IPS-11a (cell line): ENCODE data around the gene GPAT3.
"Not testable (repeated sequence)": the region's sequence is repeated elsewhere in the genome, so short reads cannot be mapped to it uniquely, and the experiment has no call there.

Experiments used
- H3K4me3 ChIP-seq: one replicate; pipeline ENCODE4 v1.5.1; 2013; ENCODE audit warnings: low read depth, low read length, control low read depth

GPAT3 gene

DNA sequence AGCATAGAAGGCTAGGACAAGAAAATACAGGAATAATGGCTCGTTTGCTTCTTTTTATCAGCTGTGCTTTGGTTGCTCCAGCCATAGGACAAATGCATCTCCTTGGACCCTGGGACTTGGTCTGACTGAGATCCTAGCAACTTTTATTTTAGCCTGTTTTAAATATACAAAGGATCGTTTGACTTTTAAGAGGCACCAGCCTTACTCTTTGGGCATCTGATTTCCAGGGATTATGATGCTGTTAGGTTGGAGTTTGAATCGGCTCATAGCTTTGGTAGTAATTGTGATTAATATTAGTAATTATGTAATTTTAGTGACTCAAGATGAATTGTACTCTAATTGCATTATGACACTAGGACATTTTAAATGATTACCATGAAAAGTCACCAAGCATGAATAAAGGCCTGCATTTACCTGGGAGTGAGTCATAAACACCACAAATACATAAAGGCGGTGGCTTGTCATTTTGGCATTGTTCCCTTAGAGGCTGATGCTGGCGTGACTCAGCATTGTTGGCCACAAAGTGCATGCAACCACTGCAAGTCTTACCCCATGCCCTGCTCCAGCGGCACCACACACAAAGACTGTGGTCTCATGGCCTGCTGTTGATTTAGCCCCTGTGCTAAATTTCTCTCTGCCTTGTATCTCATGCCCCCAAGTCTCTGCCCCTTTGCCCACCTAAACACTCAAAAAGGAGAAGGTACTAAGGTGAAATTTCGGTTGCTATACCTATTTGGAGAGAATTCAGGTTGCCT lies 12.4 kb downstream of the GPAT3 start:
- no peak overlapping the region for H3K4me3 ChIP-seq

DNA sequence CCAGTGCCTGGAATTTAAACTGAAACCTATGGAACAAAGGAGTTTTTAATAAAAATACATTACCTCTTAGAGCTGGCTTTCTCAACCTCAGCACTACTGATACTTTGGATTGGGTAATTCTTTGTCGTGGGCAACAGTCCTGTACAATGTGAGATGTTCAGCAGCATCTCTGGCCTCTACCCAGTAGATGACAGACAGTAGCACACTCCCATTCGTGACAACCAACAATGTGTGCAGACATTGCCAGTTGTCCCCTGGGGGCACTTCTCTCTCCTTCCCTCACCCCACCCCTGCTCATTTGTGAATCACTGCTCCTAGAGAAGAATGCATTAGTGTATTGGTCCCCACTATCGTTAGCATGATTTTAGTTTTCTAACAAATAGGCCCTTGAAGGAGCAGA lies 16.2 kb downstream of the GPAT3 start:
- no peak overlapping the region for H3K4me3 ChIP-seq

DNA sequence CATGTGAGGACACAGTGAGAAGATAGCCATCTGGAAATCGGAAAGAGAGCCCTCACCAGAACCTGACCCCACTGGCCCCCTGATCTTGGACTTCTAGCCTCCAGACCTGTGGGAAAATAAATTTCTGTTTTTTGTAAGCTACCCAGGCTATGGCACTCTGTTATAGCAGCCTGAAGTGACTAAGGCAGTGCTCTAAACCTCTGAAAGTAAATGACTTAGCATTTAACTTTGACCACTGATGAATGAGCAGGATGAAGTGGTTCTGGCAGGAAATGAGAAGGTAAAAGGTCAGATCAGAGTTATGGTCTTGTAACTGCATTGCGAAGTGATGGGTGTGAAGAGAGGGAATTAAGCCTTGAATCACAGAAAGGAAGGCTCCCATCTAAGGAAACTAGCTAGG lies 17.0 kb downstream of the GPAT3 start:
- no peak overlapping the region for H3K4me3 ChIP-seq

DNA sequence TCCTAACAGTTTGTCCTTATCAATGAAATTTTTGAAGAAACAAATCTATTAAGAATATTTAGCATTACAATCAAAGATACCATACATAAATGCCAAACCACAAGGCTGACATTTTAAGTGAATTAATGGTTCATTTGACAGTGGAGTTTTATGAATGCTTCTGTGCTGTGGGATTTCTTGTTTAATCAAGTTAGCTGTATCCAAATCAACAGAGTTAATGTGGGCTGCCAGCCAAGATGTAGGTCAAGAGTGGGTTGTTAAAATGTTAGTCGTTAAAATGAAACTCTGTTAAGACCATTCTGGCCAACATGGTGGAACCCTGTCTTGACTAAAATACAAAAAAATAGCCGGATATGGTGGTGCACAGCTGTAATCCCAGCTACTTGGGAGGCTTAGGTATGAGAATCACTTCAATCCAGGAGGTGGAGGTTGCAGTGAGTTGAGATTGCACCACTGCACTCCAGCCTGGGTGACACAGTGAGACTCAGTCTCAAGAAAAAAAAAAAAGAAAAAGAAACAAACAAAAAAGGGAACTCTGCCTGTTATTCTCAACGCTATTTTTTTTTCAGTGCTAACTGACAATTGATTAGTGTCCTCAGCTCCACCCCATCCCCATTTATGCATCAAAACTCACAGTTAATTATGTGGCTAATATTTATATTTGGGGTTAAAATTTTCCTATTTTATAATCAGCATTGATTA lies 20.2 kb downstream of the GPAT3 start:
- H3K4me3 ChIP-seq: no peak overlapping the region

DNA sequence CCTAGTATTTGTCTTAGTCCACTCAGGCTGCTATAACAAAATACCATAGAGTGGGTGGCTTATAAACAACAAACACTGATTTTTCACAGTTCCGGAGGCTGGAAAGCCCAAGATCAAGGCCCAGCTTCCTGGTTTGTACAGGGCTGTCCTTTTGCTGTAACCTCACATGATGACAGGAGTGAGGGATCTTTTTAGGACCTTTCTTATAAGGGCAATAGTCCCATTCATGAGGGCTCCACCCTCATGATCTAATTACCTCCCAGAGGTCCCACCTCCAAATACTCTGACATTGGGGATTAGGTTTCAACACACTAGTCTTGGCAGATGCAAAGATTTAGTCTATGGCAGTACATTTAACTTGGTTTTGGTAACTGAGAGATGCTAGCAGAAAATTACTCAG lies 20.9 kb downstream of the GPAT3 start:
- no peak overlapping the region for H3K4me3 ChIP-seq

DNA sequence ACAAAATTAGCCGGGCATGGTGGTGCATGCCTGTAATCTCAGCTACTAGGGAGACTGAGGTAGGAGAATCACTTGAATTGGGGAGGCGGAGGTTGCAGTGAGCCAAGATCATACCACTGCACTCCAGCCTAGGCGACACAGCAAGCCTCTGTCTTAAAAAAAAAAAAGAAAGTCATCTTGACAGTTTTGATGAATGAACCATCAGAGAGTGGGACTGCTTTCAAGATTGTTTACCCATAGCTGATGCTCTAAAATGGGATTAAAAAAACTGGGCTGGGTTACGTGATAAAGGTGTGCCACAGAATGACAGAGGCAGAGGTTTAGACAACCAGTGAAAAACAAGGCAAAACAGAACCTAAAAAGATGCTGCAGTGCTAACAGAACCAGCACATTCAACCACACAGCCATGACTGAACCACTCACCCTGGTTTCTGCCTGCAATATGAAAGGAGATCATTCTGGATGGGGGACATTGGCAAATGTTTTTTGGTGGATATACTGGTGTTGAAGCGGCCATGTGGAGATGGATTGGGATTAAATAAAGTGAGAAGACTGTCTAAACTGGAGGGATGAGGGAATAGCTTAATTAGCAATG lies 22.2 kb downstream of the GPAT3 start:
- no peak overlapping the region for H3K4me3 ChIP-seq

DNA sequence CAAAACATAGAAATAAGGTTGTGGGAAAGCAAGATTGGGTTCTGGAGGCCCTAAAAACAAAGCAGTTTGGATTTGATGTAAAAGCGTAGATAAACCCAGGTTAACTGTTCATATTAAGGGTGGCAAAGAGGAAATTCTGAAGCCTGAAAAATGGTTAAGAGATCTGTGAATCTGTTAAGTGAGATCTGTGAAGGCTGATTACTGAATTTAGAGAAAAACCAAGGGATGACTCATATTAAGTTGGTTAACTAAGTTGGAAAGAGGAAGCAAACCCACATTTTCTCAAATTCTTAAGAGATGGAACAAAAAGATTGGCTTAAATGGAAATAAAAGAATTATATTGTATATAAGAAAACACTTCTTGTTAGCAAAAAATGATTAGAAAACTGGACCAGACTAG lies 22.8 kb downstream of the GPAT3 start:
- no peak overlapping the region for H3K4me3 ChIP-seq

DNA sequence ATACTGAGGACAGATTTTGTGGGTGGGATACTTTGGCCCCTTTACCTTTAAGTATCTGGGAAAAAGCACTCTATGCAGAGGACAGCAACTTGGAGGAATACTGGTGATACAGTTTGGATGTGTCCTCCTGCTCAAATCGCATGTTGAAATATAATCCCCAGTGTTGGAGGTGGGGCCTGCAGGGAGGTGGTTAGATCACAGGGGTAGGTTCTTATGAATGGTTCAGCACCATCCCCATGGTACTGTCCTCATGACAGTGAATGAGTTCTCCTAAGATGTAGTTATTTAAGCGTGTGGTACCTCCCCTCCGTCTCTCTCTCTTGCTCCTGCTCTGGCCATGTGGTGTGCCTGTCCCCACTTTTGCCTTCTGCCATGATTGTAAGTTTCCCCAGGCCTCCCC lies 24.6 kb downstream of the GPAT3 start:
- H3K4me3 ChIP-seq: no peak overlapping the region

DNA sequence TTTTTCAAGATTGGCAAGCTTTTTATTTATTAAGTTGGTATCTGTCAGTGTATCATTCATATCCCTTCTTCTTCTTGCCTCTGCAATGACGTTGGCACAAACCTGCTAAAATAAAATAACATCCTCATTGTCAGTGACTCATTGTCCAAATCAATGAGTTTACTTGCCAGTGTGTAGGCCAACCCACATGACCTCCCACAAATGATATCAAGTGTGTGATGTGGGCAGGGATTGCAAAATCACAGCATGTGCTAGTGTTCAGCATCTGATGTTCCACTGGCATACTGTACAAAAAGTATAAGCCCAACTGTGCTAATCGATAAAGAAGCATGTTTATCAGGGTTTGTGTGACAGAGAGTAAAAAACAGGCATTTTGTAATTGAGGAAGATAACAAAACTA lies 25.5 kb downstream of the GPAT3 start:
- no peak overlapping the region for H3K4me3 ChIP-seq

DNA sequence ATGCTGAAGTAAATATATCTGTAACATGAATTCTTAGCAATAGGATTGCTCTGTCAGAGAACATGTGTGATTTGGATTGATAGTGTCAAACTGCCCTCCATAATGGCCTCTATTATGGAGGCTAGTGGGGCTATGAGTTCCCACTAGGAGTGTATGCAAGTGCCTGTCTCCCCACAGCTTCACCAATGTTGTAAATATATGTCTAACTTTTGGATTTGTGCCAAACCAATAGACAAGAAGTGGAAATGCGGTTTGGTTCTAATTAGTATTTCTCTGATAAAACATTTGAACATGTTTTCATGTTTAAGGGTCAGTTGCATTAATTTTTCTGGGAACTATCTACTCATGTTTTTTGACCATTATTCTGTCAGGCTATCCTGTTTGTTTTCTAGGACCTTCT lies 28.1 kb downstream of the GPAT3 start:
- no peak overlapping the region for H3K4me3 ChIP-seq

DNA sequence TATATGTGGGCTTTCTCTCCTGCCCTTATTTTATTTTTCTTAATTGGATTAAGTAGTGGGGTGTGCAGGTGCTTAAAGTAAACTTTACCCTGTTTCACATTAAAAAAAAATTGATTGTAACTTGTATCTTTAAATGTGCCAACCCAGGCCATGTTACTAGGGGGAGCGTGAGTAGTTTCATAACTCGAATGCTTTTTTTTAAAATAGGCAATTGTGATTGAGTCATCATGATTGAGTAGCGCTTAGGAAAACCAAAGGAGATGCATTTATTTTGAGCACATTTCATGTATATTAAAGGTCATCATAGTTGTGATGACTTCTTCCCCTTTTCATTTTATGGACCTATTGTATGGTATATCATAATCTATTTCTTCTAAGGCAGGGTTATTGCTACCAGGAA lies 32.2 kb downstream of the GPAT3 start:
- H3K4me3 ChIP-seq: no peak overlapping the region

DNA sequence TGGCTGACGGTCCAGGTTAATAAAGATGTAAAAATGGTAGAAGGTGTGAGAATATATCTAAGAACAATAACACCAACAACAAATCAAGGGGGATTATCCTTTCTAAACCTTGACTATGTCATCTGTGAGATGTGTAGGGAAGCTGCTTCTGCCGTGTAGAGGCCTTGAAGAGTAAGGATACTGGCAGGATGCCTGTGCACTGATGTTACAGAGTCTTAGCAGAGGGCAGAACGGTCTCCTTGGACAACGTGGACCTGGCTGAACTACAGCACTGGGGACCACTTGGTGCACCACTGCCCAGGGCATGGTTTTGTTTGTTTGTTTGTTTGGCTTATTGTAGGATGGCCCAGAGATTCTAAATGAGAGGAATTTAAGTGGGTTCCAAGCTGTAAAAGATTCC lies 33.5 kb downstream of the GPAT3 start:
- no peak overlapping the region for H3K4me3 ChIP-seq

DNA sequence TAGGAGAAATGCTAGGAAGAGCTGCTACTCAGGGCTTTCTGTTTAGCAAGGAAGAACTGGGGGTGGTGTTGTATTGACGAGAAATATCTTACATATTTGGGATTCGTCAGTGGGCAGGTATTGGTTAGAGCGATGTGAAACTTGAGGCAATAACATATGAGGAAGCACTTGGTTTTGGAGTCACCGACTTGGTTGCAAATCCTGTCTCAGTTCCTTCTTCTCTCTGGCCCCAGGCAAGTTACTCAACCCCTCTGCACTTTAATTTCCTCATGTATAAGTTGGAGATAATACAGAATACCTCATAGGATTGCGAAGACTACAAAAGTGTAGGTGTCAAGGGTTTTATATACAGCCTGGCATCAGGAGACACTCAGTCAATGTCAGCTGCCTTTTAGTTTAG lies 34.1 kb downstream of the GPAT3 start:
- no peak overlapping the region for H3K4me3 ChIP-seq

DNA sequence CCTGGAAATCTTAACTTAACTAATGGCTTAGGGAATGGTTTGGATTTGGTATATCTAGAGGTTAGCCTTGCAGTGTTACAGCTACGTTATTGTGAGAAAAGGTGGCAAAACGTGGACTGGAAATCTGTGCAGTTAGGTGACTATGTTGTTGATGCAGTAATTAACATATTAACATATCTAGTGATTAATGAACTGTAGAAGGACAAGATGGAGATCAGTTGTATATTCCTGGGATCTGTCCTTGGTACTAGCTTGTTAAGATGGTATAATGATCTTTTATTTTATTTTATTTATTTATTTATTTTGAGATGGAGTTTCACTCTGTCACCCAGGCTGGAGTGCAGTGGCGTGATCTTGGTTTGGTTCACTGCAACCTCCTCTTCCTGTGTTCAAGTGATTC lies 36.9 kb downstream of the GPAT3 start:
- no peak overlapping the region for H3K4me3 ChIP-seq

DNA sequence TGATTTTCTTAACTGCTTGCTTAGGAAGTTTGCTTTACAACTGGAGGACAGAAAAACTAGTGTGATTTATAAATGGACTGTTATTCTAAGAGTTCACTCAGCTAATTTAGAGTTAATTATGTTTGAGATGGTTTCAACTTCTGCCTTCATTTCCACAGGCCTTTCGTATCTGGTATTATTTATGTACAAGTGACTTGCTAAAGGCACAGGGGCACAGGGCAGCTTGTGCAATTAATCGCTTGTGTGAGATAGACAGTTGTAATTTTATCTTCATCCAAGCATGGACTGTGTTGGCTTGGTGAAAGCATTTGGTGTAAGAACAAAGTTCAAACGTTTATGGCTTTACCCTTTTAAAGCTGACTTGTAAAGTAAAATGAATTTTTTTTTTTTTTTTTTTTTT lies 38.3 kb downstream of the GPAT3 start:
- H3K4me3 ChIP-seq: no peak overlapping the region

DNA sequence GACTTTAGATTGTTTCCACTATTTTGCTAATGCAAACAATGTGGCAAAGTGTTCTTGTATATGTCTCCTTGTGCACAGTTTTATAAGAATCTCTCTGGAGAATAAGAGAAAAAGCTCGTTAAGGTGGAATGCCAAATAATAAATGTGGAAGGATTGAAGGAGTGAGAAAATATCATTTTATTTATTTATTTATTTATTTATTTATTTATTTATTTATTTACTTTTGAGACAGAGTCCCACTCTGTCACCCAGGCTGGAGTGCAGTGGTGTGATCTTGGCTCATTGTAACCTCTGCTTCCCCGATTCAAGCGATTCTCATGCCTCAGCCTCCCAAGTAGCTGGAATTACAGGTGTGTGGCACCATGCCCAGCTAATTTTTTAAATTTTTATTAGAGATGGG lies 40.3 kb downstream of the GPAT3 start:
- not testable (repeated sequence) for H3K4me3 ChIP-seq

DNA sequence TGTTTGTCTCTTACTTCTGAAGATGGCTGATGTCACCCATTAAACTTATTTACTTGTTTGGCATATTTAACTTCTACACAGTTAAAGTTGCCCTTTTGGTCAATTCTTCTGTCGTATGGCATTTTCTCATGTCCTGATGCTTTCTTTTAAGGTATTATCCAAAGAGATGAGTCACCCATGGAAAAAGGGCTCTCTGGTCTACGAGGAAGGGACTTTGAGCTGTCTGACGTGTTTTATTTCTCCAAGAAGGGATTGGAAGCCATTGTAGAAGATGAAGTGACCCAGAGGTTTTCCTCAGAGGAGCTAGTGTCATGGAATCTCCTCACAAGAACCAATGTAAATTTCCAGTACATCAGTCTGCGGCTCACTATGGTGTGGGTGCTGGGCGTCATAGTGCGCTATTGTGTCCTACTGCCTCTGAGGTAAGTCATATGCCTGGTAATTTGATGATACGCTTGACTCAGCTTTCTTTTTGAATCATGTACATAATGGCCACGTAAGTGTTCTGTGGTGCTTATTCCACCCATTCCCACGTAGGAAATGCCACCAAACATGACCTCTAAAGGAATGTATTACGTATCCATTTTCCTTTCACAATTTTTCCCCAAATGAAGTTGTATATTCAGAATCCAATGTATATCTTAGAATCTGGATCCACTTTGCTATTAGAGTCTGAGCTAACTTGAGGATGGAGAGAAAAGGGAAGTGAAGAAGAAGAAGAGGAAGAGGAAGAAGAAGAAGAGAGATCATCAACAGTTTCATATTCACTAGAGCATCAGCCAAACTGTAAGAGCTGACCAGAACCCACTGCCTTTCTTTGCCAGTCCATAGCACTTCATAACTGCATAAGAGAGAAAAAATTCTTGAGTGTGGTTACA lies 45.7 kb downstream of the GPAT3 start:
- no peak overlapping the region for H3K4me3 ChIP-seq

DNA sequence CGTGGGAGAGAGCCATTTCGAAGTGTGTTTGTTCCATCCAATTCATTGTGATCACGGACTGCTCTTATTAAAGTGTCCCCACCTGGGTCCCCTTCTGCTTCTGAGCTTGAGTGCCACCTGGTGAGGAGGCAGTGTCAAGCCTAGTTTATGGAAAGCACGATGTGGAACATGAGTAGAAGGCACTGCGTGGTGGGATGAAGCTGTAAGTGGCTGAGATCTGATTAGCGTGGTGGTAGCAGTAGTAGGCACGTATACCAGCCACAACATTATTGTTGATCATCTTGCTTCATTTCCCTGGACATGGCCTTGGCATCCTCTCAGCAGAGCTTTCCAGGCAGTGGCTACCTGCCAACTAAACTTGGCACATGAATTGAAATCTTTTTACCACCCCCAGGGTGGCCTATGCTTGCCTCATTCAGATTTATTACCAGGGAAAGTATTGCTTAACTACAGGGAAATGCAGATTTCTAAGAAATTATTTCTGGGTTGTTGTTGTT lies 46.4 kb downstream of the GPAT3 start:
- no peak overlapping the region for H3K4me3 ChIP-seq

DNA sequence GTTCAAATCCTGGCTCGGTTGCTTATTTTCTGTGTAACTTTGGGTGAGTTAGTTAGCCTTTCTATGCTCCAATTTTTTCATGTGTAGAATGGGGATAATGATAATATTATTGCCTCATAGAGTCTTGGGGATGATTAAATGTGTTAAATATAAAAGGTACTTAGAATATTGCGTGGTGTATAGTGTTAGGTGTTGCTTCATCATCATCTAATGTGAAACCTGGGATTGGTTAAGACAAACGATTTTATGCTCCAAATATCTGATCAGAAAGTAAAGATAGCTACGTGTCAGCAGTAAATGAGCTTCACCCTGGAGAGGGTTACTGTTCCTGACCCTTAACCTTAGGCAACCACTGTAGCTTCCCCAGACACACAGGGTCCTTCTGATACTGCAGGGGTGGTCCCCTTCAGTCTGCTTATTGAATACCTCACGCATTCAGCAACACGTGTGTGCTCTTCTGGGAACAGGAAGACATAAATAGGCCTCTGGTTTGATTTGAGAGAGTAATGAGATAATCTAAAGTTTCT lies 50.1 kb downstream of the GPAT3 start:
- H3K4me3 ChIP-seq: no peak overlapping the region

DNA sequence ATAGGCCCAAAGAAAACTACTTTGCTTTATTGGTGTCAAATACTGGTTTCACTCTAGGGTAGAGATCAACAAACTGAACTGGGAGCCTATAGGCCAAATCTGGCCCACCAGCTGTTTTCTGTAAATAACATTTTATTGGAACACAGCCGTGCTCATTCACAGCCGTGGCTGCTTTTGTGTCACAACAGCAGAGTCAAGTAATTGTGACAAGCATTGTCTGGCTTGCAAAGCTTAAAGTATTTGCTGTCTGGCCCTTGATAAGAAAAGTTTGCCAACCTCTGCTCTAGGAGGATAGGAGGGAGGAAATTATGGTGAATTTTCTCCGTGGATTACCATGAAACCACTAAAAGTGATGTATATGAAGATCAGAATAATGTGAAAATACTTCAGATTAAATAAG lies 53.4 kb downstream of the GPAT3 start:
- no peak overlapping the region for H3K4me3 ChIP-seq

DNA sequence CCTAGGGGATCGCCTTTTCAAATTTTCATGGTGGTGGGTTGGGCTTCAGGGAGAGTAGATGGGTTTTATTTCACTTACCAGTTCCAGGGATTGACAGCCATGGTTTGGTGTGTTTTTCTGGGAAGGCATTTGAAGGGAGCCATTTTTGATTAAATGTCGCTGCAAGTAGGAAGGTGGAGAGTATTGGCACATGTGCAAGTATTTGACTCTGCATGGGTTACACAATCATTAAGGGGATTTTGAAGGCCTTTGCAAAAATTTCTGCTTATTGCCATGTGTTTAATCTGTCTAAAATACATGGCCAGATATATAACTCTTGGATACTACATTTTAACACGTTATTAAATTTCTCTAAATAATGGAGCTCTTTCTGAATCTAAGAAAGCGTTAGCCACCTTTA lies 55.1 kb downstream of the GPAT3 start:
- no peak overlapping the region for H3K4me3 ChIP-seq
